Measurements from ENCODE around the gene TAF8. TPM values are rescaled to one million over a fixed set of nuclear protein-coding genes. Genes with fewer than 3 reads are reported as not detected.

TAF8 gene
- total and polyA plus RNA-seq, 10 of the 15 experiments (the other 5 are each of a cell fraction or from before 2014, with no cell fraction given): 11.7 to 30.9 (median 19.9) TPM

DNA sequence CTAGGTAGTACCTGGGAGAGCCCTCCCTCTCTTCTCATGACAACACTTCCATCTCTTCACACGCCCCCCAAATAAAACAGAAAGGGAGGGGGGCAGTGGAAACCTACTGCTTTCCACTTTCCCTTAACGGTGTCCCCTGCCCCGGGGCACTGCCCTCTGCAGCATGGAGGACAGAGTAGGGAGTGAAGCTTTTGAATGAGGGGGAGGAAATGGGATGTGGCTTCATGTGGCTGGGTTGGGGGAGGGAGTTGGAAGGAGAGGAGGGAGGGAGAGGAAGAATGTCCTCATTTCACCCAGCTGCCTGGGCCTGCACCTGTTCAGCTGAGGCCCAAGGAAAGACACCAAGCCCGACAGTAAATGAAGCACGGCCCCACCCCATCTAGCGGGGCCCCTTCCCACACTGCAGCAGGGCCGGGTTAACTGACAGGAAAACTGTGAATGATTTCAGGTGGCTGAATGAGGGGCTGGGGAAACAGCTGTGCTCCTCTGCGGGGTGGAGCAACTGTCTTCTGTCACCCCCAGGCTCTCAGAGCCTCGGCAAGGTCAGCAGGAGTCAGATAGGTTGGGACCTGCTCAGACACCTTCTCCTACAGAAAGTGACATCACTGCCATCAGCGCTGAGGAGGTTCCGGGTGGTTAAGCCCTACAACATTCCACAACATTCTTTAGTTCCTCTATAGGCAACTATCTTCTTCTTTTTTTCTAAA is 40.0 kb upstream of the TAF8 start (continued):
- TF ChIP-seq, protein P1, sequence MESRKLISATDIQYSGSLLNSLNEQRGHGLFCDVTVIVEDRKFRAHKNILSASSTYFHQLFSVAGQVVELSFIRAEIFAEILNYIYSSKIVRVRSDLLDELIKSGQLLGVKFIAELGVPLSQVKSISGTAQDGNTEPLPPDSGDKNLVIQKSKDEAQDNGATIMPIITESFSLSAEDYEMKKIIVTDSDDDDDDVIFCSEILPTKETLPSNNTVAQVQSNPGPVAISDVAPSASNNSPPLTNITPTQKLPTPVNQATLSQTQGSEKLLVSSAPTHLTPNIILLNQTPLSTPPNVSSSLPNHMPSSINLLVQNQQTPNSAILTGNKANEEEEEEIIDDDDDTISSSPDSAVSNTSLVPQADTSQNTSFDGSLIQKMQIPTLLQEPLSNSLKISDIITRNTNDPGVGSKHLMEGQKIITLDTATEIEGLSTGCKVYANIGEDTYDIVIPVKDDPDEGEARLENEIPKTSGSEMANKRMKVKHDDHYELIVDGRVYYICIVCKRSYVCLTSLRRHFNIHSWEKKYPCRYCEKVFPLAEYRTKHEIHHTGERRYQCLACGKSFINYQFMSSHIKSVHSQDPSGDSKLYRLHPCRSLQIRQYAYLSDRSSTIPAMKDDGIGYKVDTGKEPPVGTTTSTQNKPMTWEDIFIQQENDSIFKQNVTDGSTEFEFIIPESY (IDR thresholded peaks at IDR 0.05): no peak
- no peak for TF ChIP-seq HDAC6 (IDR thresholded peaks at IDR 0.05; ENCODE audit: unreplicated experiment)
- TF ChIP-seq, protein P2, sequence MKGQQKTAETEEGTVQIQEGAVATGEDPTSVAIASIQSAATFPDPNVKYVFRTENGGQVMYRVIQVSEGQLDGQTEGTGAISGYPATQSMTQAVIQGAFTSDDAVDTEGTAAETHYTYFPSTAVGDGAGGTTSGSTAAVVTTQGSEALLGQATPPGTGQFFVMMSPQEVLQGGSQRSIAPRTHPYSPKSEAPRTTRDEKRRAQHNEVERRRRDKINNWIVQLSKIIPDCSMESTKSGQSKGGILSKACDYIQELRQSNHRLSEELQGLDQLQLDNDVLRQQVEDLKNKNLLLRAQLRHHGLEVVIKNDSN (IDR thresholded peaks at IDR 0.05; ENCODE audit: borderline replicate concordance, extremely low read length, insufficient read depth, low read depth, low read length): no peak

DNA sequence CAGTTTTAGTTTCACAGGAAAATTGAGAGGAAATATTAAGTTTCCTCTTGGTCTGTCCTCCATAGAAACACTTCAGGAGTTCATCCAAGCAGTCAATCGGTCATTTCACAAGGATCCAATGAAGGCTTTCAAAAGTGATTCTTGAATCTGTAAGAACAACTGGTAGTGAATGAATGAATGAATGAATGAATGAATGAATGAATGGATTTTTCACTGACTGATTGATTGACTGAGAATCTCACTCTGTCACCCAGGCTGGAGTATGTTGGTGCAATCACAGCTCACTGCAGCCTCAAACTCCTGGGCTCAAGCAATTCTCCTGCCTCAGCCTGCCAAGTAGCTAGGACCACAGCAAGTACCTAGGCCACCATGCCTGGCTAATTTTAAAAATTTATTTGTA is 39.4 kb upstream of the TAF8 start:
- in situ Hi-C loops (cut with MboI): no loop called here
- peak overlapping the region; percentile 68 for H3K4me2 ChIP-seq (ENCODE audit: control insufficient read depth, insufficient read depth)
- ChIA-PET CTCF (interaction anchor here (1.2 kb wide), 1 partner anchor 29 kb away, joined by 3 read pairs; no protein-coding TSS in a partner anchor), POLR2A (no interaction called here), SMC1A (ENCODE audit: uncharacterized antibody, unreplicated experiment) (interaction anchor here (0.6 to 1.3 kb wide), 3 partner anchors 17 to 1098 kb away, joined by 3 to 4 read pairs (median 4); partner anchors contain the start of gene CCND3), RAD21 (ENCODE audit: unreplicated experiment) (no interaction called here)
- TF ChIP-seq NBN (IDR thresholded peaks at IDR 0.05) (no peak), ZNF24 (IDR thresholded peaks at IDR 0.05) (peak; percentile 97), EZH2 (IDR thresholded peaks at IDR 0.05; ENCODE audit: borderline replicate concordance, control insufficient read depth, low read depth, low read length) (no peak)
- TF ChIP-seq, protein P3, sequence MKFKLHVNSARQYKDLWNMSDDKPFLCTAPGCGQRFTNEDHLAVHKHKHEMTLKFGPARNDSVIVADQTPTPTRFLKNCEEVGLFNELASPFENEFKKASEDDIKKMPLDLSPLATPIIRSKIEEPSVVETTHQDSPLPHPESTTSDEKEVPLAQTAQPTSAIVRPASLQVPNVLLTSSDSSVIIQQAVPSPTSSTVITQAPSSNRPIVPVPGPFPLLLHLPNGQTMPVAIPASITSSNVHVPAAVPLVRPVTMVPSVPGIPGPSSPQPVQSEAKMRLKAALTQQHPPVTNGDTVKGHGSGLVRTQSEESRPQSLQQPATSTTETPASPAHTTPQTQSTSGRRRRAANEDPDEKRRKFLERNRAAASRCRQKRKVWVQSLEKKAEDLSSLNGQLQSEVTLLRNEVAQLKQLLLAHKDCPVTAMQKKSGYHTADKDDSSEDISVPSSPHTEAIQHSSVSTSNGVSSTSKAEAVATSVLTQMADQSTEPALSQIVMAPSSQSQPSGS (IDR thresholded peaks at IDR 0.05; ENCODE audit: low read length): no peak
- TF ChIP-seq, protein P4, sequence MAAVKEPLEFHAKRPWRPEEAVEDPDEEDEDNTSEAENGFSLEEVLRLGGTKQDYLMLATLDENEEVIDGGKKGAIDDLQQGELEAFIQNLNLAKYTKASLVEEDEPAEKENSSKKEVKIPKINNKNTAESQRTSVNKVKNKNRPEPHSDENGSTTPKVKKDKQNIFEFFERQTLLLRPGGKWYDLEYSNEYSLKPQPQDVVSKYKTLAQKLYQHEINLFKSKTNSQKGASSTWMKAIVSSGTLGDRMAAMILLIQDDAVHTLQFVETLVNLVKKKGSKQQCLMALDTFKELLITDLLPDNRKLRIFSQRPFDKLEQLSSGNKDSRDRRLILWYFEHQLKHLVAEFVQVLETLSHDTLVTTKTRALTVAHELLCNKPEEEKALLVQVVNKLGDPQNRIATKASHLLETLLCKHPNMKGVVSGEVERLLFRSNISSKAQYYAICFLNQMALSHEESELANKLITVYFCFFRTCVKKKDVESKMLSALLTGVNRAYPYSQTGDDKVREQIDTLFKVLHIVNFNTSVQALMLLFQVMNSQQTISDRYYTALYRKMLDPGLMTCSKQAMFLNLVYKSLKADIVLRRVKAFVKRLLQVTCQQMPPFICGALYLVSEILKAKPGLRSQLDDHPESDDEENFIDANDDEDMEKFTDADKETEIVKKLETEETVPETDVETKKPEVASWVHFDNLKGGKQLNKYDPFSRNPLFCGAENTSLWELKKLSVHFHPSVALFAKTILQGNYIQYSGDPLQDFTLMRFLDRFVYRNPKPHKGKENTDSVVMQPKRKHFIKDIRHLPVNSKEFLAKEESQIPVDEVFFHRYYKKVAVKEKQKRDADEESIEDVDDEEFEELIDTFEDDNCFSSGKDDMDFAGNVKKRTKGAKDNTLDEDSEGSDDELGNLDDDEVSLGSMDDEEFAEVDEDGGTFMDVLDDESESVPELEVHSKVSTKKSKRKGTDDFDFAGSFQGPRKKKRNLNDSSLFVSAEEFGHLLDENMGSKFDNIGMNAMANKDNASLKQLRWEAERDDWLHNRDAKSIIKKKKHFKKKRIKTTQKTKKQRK (IDR thresholded peaks at IDR 0.05; ENCODE audit: low read depth, low read length): no peak
- TF ChIP-seq, protein P5, sequence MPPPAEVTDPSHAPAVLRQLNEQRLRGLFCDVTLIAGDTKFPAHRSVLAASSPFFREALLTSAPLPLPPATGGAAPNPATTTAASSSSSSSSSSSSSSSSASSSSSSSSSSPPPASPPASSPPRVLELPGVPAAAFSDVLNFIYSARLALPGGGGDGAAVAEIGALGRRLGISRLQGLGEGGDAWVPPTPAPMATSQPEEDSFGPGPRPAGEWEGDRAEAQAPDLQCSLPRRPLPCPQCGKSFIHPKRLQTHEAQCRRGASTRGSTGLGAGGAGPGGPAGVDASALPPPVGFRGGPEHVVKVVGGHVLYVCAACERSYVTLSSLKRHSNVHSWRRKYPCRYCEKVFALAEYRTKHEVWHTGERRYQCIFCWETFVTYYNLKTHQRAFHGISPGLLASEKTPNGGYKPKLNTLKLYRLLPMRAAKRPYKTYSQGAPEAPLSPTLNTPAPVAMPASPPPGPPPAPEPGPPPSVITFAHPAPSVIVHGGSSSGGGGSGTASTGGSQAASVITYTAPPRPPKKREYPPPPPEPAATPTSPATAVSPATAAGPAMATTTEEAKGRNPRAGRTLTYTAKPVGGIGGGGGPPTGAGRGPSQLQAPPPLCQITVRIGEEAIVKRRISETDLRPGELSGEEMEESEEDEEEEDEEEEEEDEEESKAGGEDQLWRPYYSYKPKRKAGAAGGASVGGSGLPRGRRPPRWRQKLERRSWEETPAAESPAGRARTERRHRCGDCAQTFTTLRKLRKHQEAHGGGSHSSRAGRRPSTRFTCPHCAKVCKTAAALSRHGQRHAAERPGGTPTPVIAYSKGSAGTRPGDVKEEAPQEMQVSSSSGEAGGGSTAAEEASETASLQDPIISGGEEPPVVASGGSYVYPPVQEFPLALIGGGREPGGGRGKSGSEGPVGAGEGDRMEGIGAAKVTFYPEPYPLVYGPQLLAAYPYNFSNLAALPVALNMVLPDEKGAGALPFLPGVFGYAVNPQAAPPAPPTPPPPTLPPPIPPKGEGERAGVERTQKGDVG (CRISPR knock-in tag; IDR thresholded peaks at IDR 0.05): no peak
- H3K9ac ChIP-seq (ENCODE audit: control insufficient read depth, insufficient read depth, low read length): no peak overlapping the region
- H3K27ac ChIP-seq (ENCODE audit: control insufficient read depth, insufficient read depth): peak overlapping the region; percentile 51; the same call in 1 of the 2 replicates
- no peak overlapping the region for H3K4me3 ChIP-seq
- no peaks in the 10 kb centered on the region for H3K27me3 ChIP-seq (replicated peaks in 1 of 2; ENCODE audit: control insufficient read depth in 2 of 2, insufficient read depth in 2 of 2, low read length in 1 of 2)
- peak overlapping the region; percentile 65 for H2AFZ ChIP-seq (ENCODE audit: control insufficient read depth, low read depth, low read length)
- WGBS (ENCODE audit: insufficient coverage, insufficient replicate concordance, low lambda C conversion rate, missing lambda C conversion rate): 0% methylated on average over 1 of the region's 1 CpG
- H3K4me1 ChIP-seq (ENCODE audit: control insufficient read depth, insufficient read depth, low read length): peaks cover 16% of the 10 kb centered on the region
- H3K9me3 ChIP-seq (replicated peaks; ENCODE audit: control insufficient read depth, insufficient read depth, low read length): no peaks in the 10 kb centered on the region
- no peaks in the 10 kb centered on the region for H3K79me2 ChIP-seq (ENCODE audit: control insufficient read depth, insufficient read depth, low read length)
- no peaks in the 10 kb centered on the region for H4K20me1 ChIP-seq (ENCODE audit: control insufficient read depth, insufficient read depth)
- no peak for DNase-seq (ENCODE audit: low read depth, low spot score)
- FAIRE-seq: no peak
- H3K36me3 ChIP-seq (ENCODE audit: control insufficient read depth in 2 of 2, insufficient read depth in 2 of 2, low read length in 1 of 2): no peaks in the 10 kb centered on the region; a peak in 1 of 4 replicates
- BruUV-seq (replicated peaks): no TSS peak
- ATAC-seq: no peak
- intact Hi-C loops (cut with micrococcal nuclease; ENCODE audit: unreplicated experiment): no loop called here

Measured in GM12878 (cell line).